ENCODE data around the gene F2.

Gene F2

DNA sequence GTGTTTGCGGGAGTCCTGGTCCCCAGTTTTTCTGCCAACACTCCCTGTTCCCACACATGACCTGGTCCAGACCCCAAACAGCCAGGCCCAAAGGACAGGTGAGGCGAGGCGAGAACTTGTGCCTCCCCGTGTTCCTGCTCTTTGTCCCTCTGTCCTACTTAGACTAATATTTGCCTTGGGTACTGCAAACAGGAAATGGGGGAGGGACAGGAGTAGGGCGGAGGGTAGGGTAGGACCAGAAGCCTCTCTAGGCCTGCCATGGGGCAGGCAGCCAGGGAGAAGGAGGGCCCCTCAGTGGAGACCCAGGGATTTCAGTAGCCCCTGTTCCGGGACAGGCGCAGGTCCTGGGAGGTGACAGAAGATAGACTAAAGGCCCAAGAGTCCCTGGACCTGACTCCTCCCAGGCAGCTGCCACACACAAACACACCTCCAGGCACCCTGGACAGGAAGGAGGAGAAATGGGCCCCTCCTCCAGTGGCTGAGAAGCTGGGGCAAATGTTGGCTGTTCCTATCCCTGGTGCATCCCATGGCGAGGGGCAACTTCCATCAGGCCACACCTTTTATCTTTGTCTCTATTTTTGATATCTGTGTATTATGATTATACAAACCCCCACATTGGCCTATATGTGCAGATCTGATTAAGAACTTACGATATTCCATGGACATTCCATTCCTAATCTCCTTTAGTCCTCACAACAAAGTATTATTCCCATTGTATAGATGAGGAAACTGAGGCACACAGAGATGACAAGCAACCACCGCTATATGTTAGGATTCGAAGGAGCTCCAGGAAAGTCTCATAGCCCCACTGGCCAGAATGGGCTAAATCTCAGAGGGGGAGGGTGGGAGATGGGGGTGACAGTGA, 626 bp upstream of the F2 start:
- DNase-seq, result no peak

GRCh38 chr11:46719543-46720218, 668 bp downstream of the F2 start:
- DNase-seq, result no peak

DNA sequence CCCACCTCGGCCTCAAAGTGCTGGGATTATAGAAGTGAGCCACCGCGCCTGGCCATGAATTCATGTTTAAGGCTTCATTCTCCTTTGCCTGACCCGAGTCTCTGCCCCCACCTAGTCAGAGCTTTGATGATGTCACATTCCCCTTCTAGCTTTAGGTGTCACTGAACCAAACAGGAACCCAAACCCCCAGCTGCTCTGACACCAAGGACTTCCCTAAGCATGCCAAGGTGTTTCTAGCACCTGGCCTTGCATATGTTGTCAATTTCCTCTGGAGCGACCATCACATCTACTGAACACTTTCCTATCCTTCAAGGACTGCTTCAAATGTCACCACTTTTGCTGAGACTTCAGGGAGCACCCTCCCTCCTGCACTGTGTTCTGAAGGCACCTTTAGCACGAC, 2.3 kb downstream of the F2 start:
- no peak for DNase-seq

- no peak for DNase-seq
These were observed 3.7 kb downstream of the F2 start for GRCh38 chr11:46722566-46723358.

DNA sequence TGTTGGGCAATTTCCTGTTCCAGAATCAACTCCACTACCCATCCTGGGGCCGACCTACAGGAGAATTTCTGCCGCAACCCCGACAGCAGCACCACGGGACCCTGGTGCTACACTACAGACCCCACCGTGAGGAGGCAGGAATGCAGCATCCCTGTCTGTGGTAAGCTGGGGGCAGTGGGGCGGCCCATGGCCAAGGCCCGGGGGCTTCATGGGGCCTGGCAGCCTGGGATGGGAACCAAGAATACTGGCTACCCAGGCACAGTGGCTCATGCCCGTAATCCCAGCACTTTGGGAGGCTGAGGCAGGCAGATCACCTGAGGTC, 4.3 kb downstream of the F2 start:
- no peak for DNase-seq

- no peak for DNase-seq
These were observed 5.1 kb downstream of the F2 start for GRCh38 chr11:46724088-46724487.

- no peak for DNase-seq
These were observed 6.6 kb downstream of the F2 start for GRCh38 chr11:46725338-46726205.

- no peak for DNase-seq
These were observed 7.3 kb downstream of the F2 start for GRCh38 chr11:46726206-46726862.

- DNase-seq, result no peak
These were observed 9.1 kb downstream of the F2 start for GRCh38 chr11:46727952-46728658.

GRCh38 chr11:46728659-46729040, 9.6 kb downstream of the F2 start:
- DNase-seq, result no peak

DNA sequence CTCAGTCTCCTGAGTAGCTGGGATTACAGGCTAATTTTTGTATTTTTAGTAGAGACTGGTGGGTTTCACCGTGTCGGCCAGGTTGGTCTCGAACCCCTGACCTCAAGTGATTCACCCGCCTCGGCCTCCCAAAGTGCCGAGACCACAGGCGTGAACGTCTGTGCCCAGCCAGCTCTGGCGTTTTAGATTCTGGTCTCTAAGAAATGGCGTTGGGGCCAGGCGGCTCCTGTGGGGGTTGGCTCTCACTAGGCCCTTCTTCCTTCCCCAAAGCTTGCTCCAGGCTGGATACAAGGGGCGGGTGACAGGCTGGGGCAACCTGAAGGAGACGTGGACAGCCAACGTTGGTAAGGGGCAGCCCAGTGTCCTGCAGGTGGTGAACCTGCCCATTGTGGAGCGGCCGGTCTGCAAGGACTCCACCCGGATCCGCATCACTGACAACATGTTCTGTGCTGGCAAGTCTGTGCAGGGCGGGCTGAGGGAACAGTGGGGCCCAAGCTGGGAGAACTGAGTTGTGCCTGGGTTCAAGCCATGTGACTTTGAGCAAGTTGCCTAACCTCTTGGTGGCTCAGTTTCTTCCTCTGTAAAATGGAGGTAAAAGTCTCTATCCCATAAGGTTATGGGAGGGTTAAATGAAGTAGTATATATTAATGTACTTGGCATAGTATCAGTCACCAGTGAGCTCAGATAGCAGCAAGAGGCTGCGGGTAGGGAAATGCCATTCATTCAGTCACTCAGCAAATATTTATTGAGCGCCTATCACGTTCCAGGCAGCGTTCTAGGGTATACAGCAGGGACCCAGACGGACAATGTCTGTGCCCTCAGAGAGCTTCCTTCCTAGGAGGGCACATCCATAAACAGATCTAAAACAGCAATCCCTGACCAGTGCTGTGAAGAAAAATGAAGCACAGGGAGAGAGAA, 10.4 kb downstream of the F2 start:
- DNase-seq, result no peak

DNA sequence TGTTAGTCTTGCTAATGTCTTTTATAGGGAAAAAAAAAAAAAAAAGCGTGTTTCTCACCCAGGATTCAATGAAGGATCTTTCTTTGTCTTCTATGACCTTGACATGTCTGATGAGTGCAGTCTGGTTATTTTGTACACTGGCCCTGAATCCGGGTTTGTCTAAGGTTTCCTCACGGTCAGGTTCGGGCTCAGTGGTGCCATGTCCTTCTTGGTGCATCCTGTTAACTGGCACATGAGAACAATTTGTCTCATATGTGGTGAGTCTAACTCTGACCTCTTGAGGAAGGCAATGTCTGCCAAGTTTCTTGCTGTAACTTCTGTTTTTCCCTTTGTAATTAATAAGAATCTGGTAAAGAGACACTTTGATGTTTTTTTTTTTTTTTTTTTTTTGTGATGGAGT, 12.5 kb downstream of the F2 start:
- no peak for DNase-seq

GRCh38 chr11:46733234-46733633, 14.2 kb downstream of the F2 start:
- no peak for DNase-seq

- DNase-seq, result no peak
These were observed 17.1 kb downstream of the F2 start for GRCh38 chr11:46736146-46736545.

DNA sequence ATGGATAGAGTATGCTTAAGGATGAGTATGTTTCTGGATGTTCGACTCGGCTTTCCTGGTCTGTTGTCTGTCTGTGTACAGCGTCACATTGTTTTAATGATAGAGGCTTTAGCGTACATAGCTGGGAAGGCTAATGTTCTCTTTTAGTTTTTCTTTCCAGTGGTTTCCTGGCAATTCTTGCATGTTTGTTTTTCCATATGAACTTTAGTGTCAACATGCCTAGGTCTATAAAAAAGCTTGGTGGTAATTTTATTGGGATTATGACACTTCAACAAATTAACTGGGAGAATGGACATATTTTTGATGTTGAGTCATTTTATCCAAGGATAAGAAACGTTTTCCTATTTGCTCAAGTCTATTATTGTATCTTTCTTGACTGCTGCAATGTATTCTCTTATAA, 17.6 kb downstream of the F2 start:
- DNase-seq, result no peak

DNA sequence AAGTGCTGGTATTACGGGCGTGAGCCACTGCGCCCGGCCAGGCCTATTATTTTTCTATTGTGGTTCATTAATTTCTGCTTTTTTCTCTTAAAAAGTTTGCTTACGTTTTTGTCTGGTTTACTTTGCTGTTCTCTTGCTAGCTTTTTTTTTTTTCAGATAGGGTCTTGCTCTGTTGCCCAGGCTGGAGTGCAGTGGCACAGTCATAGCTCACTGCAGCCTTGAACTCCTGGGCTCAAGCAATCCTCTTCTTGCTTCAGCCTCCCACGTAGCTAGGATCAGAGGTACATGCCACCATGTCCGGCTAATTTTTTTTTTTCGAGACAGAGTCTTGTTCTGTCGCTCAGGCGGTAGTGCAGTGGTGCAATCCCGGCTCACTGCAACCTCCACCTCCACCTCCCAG, 18.7 kb downstream of the F2 start:
- no peak for DNase-seq

- DNase-seq, result no peak
These were observed 19.9 kb downstream of the F2 start for GRCh38 chr11:46738887-46739286.

DNA sequence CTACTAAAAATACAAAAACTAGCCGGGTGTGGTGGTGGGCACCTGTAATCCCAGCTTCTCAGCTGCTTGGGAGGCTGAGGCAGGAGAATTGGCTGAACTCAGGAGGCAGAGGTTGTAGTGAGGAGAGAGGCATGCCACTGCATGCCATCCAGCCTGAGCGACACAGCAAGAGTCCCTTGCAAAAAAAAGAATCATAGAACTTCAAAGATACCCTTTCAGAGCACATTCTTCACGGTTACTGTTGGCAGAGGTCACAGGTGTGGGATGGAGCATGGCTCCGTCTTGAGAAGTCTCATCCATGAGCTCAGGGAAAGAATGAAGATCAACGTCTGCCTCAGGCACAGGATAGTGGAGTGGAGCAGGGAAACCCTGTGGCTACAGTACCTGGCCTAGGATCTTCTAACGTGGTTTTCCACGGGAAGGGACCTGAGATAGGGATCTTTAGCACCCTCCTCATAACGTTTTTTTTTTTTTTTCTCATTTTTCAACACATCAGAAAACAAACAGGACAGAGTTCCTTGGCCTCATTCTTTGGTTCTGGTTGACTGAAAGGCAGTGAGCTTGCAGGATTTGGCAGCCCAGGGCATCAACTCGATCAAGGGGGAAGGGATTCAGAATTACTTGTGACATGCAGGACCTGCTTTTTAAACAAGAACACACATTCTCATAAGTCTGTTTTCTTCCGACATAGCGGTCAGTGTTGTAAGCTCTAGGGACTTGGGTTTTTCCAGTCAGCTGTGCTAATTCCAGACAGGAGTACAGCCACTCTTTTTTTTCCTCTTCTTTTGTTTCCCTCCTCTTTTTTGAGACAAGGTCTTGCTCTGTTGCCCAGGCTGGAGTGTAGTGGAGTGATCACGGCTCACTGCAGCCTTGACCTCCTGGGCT, 22.8 kb downstream of the F2 start:
- no peak for DNase-seq

GRCh38 chr11:46743043-46743442, 24.0 kb downstream of the F2 start:
- no peak for DNase-seq

All from activated CD4-positive, alpha-beta T cell treated with anti-CD3 and anti-CD28 coated beads, Interleukin-2, amount 50 U/mL, for 48 hours (primary cell).